Gastrocnemius medialis (tissue), 4 donors: ENCODE data around the gene MYOM1. TPM values are rescaled to one million over a fixed set of nuclear protein-coding genes. Genes with fewer than 3 reads are reported as not detected.

ENCODE experiments used
- ATAC-seq, 2 donors: fragments of 150-250 bp; one replicate each; pipeline ENCODE4 v1.9.1; 2016
- DNase-seq, 2 donors: peaks; one replicate each; pipeline ENCODE4 v3.0.0-alpha.2; 2019
- H3K27ac ChIP-seq, 4 donors: fragments of 200-600 bp; sonication (generic); 1 replicate in 1 of 4; 2 replicates in 3 of 4; pipeline ENCODE4 v1.5.1; 2016 to 2018; ENCODE audit warnings: mild to moderate bottlenecking in 2 of 4, moderate library complexity in 1 of 4
- H3K27me3 ChIP-seq, 3 donors: fragments of 200-600 bp; sonication (generic) in 2 of 3; 1 replicate in 1 of 3; 2 replicates in 2 of 3; pipeline versions ENCODE4 v1.5.1 to v1.6.0; 2016 to 2019; ENCODE audit warnings: mild to moderate bottlenecking in 1 of 3, moderate library complexity in 1 of 3
- H3K36me3 ChIP-seq, 2 donors: fragments of 200-600 bp; sonication (generic) in 1 of 2; one replicate each; pipeline ENCODE4 v1.5.1; 2017 to 2018
- H3K4me1 ChIP-seq, 2 donors: fragments of 200-600 bp; sonication (generic) in 1 of 2; one replicate each; pipeline ENCODE4 v1.5.1; 2016 to 2017; ENCODE audit warnings: mild to moderate bottlenecking in 2 of 2
- H3K4me3 ChIP-seq, 4 donors: fragments of 200-600 bp; sonication (generic) in 3 of 4; 1 replicate in 1 of 4; 2 replicates in 3 of 4; pipeline ENCODE4 v1.5.1; 2016 to 2019; ENCODE audit warnings: mild to moderate bottlenecking in 2 of 4
- H3K9me3 ChIP-seq, 3 donors: fragments of 200-600 bp; sonication (generic) in 2 of 3; 1 replicate in 1 of 3; 2 replicates in 2 of 3; pipeline ENCODE4 v1.5.1; 2016 to 2019
- POLR2A ChIP-seq, 2 donors: fragments of 450-650 bp; IDR thresholded peaks; one replicate each; pipeline ENCODE4 v1.6.1; 2017; ENCODE audit warnings: antibody characterized with exemption in 2 of 2, mild to moderate bottlenecking in 2 of 2, moderate library complexity in 2 of 2
- in situ Hi-C, 4 donors: fragments of 200-750 bp; cut with MboI; loops; one replicate each; pipeline versions ENCODE4 v1.15.0 to v1.8.0; 2017; ENCODE audit warnings: low sequenced_read_pairs in 4 of 4
- intact Hi-C: fragments of 100-400 bp; cut with DNase I; formaldehyde crosslinking; loops from one replicate; pipeline ENCODE4 v1.15.1; 2023; ENCODE audit warnings: low total_unique reads
- total RNA-seq, 4 donors: library from RNA; depleted of rRNA; stranded (reverse); fragments of >200 nt; gene quantifications; one replicate each; pipeline versions ENCODE4 v1.1.0 to v1.2.3, GENCODE V29; 2016
- TF ChIP-seq, protein P1 (sequence below), 5 experiments: fragments of 450-650 bp in 3 of 5; fragments of 200-600 bp in 2 of 5; sonication (generic) in 2 of 5; IDR thresholded peaks in 4 of 5; conservative IDR thresholded peaks in 1 of 5; 1 replicate in 4 of 5; 2 replicates in 1 of 5; pipeline ENCODE4 v1.5.1; 2016 to 2019; ENCODE audit warnings: antibody characterized with exemption in 5 of 5, mild to moderate bottlenecking in 3 of 5, moderate library complexity in 3 of 5

MYOM1 gene
- total RNA-seq, 4 donors from 2014 or later = 245 to 307 (median 273) TPM

GRCh38 chr18:3058328-3059191 lies 161.2 kb downstream of the MYOM1 start:
- intact Hi-C loops (no loop called here), in situ Hi-C loops (loop anchor here in 2 of 4 donors (5.0 kb wide), 1 partner anchor 126 kb away; no protein-coding TSS in a partner anchor)
- DNase-seq = no peak
- ATAC-seq = no peak
- H3K27me3 ChIP-seq = no peaks in the 10 kb centered on the region
- no peaks in the 10 kb centered on the region for H3K36me3 ChIP-seq
- peaks cover 3 to 8% of the 10 kb centered on the region in 2 donors for H3K4me1 ChIP-seq
- H3K27ac ChIP-seq = peak overlapping the region in 2 of 4 donors; percentile 35 to 41
- H3K9me3 ChIP-seq = no peaks in the 10 kb centered on the region
- no peak overlapping the region for H3K4me3 ChIP-seq
- TF ChIP-seq POLR2A (IDR thresholded peaks at IDR 0.05) = no peak
- TF ChIP-seq, protein P1, sequence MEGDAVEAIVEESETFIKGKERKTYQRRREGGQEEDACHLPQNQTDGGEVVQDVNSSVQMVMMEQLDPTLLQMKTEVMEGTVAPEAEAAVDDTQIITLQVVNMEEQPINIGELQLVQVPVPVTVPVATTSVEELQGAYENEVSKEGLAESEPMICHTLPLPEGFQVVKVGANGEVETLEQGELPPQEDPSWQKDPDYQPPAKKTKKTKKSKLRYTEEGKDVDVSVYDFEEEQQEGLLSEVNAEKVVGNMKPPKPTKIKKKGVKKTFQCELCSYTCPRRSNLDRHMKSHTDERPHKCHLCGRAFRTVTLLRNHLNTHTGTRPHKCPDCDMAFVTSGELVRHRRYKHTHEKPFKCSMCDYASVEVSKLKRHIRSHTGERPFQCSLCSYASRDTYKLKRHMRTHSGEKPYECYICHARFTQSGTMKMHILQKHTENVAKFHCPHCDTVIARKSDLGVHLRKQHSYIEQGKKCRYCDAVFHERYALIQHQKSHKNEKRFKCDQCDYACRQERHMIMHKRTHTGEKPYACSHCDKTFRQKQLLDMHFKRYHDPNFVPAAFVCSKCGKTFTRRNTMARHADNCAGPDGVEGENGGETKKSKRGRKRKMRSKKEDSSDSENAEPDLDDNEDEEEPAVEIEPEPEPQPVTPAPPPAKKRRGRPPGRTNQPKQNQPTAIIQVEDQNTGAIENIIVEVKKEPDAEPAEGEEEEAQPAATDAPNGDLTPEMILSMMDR (IDR thresholded peaks at IDR 0.05 in 4 of 5, conservative IDR thresholded peaks at IDR 0.05 in 1 of 5) = no peak

DNA sequence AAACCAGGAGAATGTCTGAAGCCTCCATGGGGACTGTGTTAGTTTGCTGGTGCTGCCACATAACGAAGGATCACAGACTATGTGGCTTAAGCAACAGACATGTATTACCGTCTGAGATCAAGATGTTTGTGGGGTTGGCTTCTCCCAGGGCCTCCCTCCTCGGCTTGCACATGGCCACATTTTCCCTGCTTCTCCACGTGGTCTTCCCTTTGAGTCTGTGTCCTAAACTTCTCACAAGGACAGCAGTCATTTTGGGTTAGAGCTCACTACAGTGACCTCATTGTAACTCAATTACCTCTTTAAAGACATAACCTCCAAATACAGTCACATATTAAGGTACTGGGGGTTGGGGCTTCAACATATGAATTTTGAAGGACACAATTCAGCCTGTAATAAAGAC lies 162.2 kb downstream of the MYOM1 start:
- DNase-seq (no peak), ATAC-seq (no peak)
- no peak overlapping the region for H3K27ac ChIP-seq
- H3K4me1 ChIP-seq = peaks cover 3 to 8% of the 10 kb centered on the region in 2 donors
- in situ Hi-C loops (loop anchor here in 2 of 4 donors (5.0 kb wide), 1 partner anchor 125 kb away; no protein-coding TSS in a partner anchor), intact Hi-C loops (no loop called here)
- no peak overlapping the region for H3K4me3 ChIP-seq
- H3K9me3 ChIP-seq = no peaks in the 10 kb centered on the region
- H3K36me3 ChIP-seq = no peaks in the 10 kb centered on the region
- TF ChIP-seq, protein P1 (IDR thresholded peaks at IDR 0.05 in 4 of 5, conservative IDR thresholded peaks at IDR 0.05 in 1 of 5) = no peak
- no peak for TF ChIP-seq POLR2A (IDR thresholded peaks at IDR 0.05)
- H3K27me3 ChIP-seq = no peaks in the 10 kb centered on the region

GRCh38 chr18:3056311-3056710 lies 163.5 kb downstream of the MYOM1 start:
- no peak overlapping the region for H3K4me3 ChIP-seq
- in situ Hi-C loops = loop anchor here in 2 of 4 donors (5.0 kb wide), 1 partner anchor 124 kb away; no protein-coding TSS in a partner anchor
- H3K4me1 ChIP-seq = peaks cover 3 to 8% of the 10 kb centered on the region in 2 donors
- no peaks in the 10 kb centered on the region for H3K9me3 ChIP-seq
- no peak for DNase-seq
- intact Hi-C loops = no loop called here
- H3K27ac ChIP-seq = no peak overlapping the region
- no peaks in the 10 kb centered on the region for H3K36me3 ChIP-seq
- TF ChIP-seq POLR2A (IDR thresholded peaks at IDR 0.05) = no peak
- TF ChIP-seq, protein P1 (IDR thresholded peaks at IDR 0.05 in 4 of 5, conservative IDR thresholded peaks at IDR 0.05 in 1 of 5) = no peak
- no peaks in the 10 kb centered on the region for H3K27me3 ChIP-seq
- ATAC-seq = no peak

- H3K4me1 ChIP-seq = peaks cover 3 to 8% of the 10 kb centered on the region in 2 donors
- TF ChIP-seq POLR2A (IDR thresholded peaks at IDR 0.05) = no peak
- TF ChIP-seq, protein P1 (IDR thresholded peaks at IDR 0.05 in 4 of 5, conservative IDR thresholded peaks at IDR 0.05 in 1 of 5) = no peak
- ATAC-seq = no peak
- H3K36me3 ChIP-seq = no peaks in the 10 kb centered on the region
- H3K4me3 ChIP-seq = no peak overlapping the region
- intact Hi-C loops = no loop called here
- no peaks in the 10 kb centered on the region for H3K27me3 ChIP-seq
- DNase-seq = no peak
- in situ Hi-C loops = loop anchor here in 2 of 4 donors (5.0 kb wide), 1 partner anchor 124 kb away; no protein-coding TSS in a partner anchor
- H3K27ac ChIP-seq = no peak overlapping the region
- H3K9me3 ChIP-seq = no peaks in the 10 kb centered on the region
These were observed 164.0 kb downstream of the MYOM1 start for GRCh38 chr18:3055816-3056215.
